ENCODE data around the gene MSN.
"Not testable (repeated sequence)": the region's sequence is repeated elsewhere in the genome, so short reads cannot be mapped to it uniquely, and the experiment has no call there.

MSN gene

GRCh38 chrX:65723706-65724105 is 56.3 kb downstream of the MSN start:
- DNase-seq, result no peak

- no peak for DNase-seq
Measured at GRCh38 chrX:65726715-65727114, 59.3 kb downstream of the MSN start.

- DNase-seq, result no peak
Measured at GRCh38 chrX:65731684-65732289, 64.3 kb downstream of the MSN start.

GRCh38 chrX:65740909-65741308 is 73.5 kb downstream of the MSN start:
- DNase-seq, result no peak

GRCh38 chrX:65741823-65742222 is 74.4 kb downstream of the MSN start:
- DNase-seq, result no peak

- DNase-seq, result no peak
Measured at GRCh38 chrX:65744965-65745364, 77.5 kb downstream of the MSN start.

- DNase-seq, result no peak
Measured at GRCh38 chrX:65745427-65745826, 78.0 kb downstream of the MSN start.

- no peak for DNase-seq
Measured at GRCh38 chrX:65745992-65746391, 78.5 kb downstream of the MSN start.

- no peak for DNase-seq
Measured at GRCh38 chrX:65750674-65751469, 83.4 kb downstream of the MSN start.

- DNase-seq, result no peak
Measured at GRCh38 chrX:65751519-65751918, 84.1 kb downstream of the MSN start.

GRCh38 chrX:65752294-65752693 is 84.8 kb downstream of the MSN start:
- no peak for DNase-seq

- DNase-seq, result no peak
Measured at GRCh38 chrX:65755786-65756185, 88.3 kb downstream of the MSN start.

- no peak for DNase-seq
Measured at GRCh38 chrX:65757943-65758342, 90.5 kb downstream of the MSN start.

- no peak for DNase-seq
Measured at GRCh38 chrX:65758505-65758904, 91.1 kb downstream of the MSN start.

GRCh38 chrX:65759525-65759924 is 92.1 kb downstream of the MSN start:
- not testable (repeated sequence) for DNase-seq

GRCh38 chrX:65769564-65770292 is 102.3 kb downstream of the MSN start:
- no peak for DNase-seq

GRCh38 chrX:65772842-65773241 is 105.4 kb downstream of the MSN start:
- no peak for DNase-seq

GRCh38 chrX:65781845-65782244 is 114.4 kb downstream of the MSN start:
- no peak for DNase-seq

- DNase-seq, result no peak
Measured at GRCh38 chrX:65783746-65784145, 116.3 kb downstream of the MSN start.
